GM12878 (cell line): ENCODE results near the gene ITGB5. TPM values are rescaled to one million over a fixed set of nuclear protein-coding genes. Genes with fewer than 3 reads are reported as not detected.

ENCODE experiments used
- ATAC-seq: fragments of 200-7000 bp; cut with Tn5 transposase; 3 replicates; pipeline ENCODE4 v1.9.1; 2020; ENCODE audit warnings: mild to moderate bottlenecking, moderate library complexity
- BruUV-seq: library from RNA; stranded (reverse); fragments of 400-500 nt; replicated peaks from 2 replicates; lab custom pipeline; 2021; lab: Mats Ljungman, UMichigan
- CTCF ChIA-PET: fragments of 300-600 bp; sonication (Branson Sonifier 250); formaldehyde crosslinking; extraction: SDS; loops from one replicate; lab custom pipeline; 2021; ENCODE audit warnings: inconsistent platforms; lab: Yijun Ruan, JAX
- POLR2A ChIA-PET: fragments of 350-600 bp; formaldehyde crosslinking; extraction: SDS; loops from one replicate; lab custom pipeline; 2021; ENCODE audit warnings: inconsistent platforms; lab: Charles Lee
- RAD21 ChIA-PET: fragments of 300-600 bp; sonication (Branson Sonifier 250); formaldehyde crosslinking; loops from one replicate; lab custom pipeline; 2023; ENCODE audit warnings: antibody characterized with exemption; ENCODE audit not compliant: unreplicated experiment; lab: Charles Lee
- SMC1A ChIA-PET: fragments of 300-600 bp; sonication (Branson Sonifier 250); formaldehyde crosslinking; loops from one replicate; lab custom pipeline; 2023; ENCODE audit not compliant: unreplicated experiment, uncharacterized antibody; lab: Charles Lee
- DNase-seq: peaks from one replicate; pipeline ENCODE4 v3.0.0-alpha.2; 2011; ENCODE audit warnings: low read depth, low spot score
- FAIRE-seq: peaks from 3 replicates; lab custom pipeline; 2011; peaks lifted over from hg19 to GRCh38; lab: Jason Lieb, UNC
- H2AFZ ChIP-seq: 2 replicates; pipeline ENCODE4 v1.6.0; 2011; ENCODE audit warnings: low read depth, low read length, control low read depth; ENCODE audit not compliant: control insufficient read depth
- H3K27ac ChIP-seq: 2 replicates; pipeline ENCODE4 v1.5.1; 2011; ENCODE audit warnings: control low read depth; ENCODE audit not compliant: control insufficient read depth, insufficient read depth
- H3K27me3 ChIP-seq, 2 experiments: replicated peaks in 1 of 2; 2 replicates each; pipeline versions ENCODE4 v1.6.0 to v1.6.1; 2011; ENCODE audit warnings: low read length in 1 of 2; ENCODE audit not compliant: control insufficient read depth in 2 of 2, insufficient read depth in 2 of 2
- H3K36me3 ChIP-seq, 2 experiments: 2 replicates each; pipeline ENCODE4 v1.5.1; 2011; ENCODE audit warnings: low read length in 1 of 2; ENCODE audit not compliant: control insufficient read depth in 2 of 2, insufficient read depth in 2 of 2
- H3K4me1 ChIP-seq: 2 replicates; pipeline ENCODE4 v1.6.1; 2011; ENCODE audit warnings: mild to moderate bottlenecking, low read length, moderate library complexity, mixed read lengths; ENCODE audit not compliant: control insufficient read depth, insufficient read depth
- H3K4me2 ChIP-seq: 2 replicates; pipeline ENCODE4 v1.6.0; 2011; ENCODE audit warnings: control low read depth; ENCODE audit not compliant: control insufficient read depth, insufficient read depth
- H3K4me3 ChIP-seq: fragments of 200-600 bp; sonication (generic); 2 replicates; pipeline ENCODE4 v1.5.1; 2016
- H3K79me2 ChIP-seq: 2 replicates; pipeline ENCODE4 v1.6.0; 2011; ENCODE audit warnings: low read length; ENCODE audit not compliant: control insufficient read depth, insufficient read depth
- H3K9ac ChIP-seq: 2 replicates; pipeline ENCODE4 v1.8.0; 2011; ENCODE audit warnings: low read length, control low read depth, mixed read lengths; ENCODE audit not compliant: control insufficient read depth, insufficient read depth
- H3K9me3 ChIP-seq: replicated peaks from 3 replicates; pipeline ENCODE4 v1.5.1; 2011; ENCODE audit warnings: mild to moderate bottlenecking, low read length; ENCODE audit not compliant: control insufficient read depth, insufficient read depth
- H4K20me1 ChIP-seq: 2 replicates; pipeline ENCODE4 v1.6.0; 2011; ENCODE audit not compliant: control insufficient read depth, insufficient read depth
- EZH2 ChIP-seq: IDR thresholded peaks from 2 replicates; pipeline ENCODE4 v1.6.1; 2012; ENCODE audit warnings: low read depth, mild to moderate bottlenecking, control low read depth, inconsistent platforms, low read length, borderline replicate concordance; ENCODE audit not compliant: control insufficient read depth
- FOXM1 ChIP-seq: IDR thresholded peaks from 2 replicates; pipeline ENCODE4 v1.6.1; 2012; ENCODE audit warnings: low read depth, mild to moderate bottlenecking, inconsistent platforms, low read length, moderate library complexity
- JUND ChIP-seq: IDR thresholded peaks from 2 replicates; pipeline ENCODE4 v1.6.1; 2012; ENCODE audit warnings: low read depth, mild to moderate bottlenecking, low read length, improper control_type of control experiment, moderate library complexity
- POLR2A ChIP-seq: IDR thresholded peaks from 2 replicates; pipeline ENCODE4 v1.6.1; 2011; ENCODE audit warnings: low read depth, mild to moderate bottlenecking, low read length
- RCOR1 ChIP-seq: conservative IDR thresholded peaks from 2 replicates; pipeline ENCODE4 v1.6.1; 2012; ENCODE audit warnings: low read depth, low read length, improper control_type of control experiment
- SIN3A ChIP-seq: IDR thresholded peaks from 2 replicates; pipeline ENCODE4 v1.6.1; 2012; ENCODE audit warnings: low read depth, low read length, improper control_type of control experiment
- SUPT20H ChIP-seq: IDR thresholded peaks from 2 replicates; pipeline ENCODE4 v1.6.1; 2011; ENCODE audit warnings: low read depth, mild to moderate bottlenecking, low read length, moderate library complexity, borderline replicate concordance; ENCODE audit not compliant: control insufficient read depth
- WGBS: methylation state at CpG from one replicate; pipeline ENCODE4 v1.1.6; 2016; ENCODE audit warnings: low lambda C conversion rate; ENCODE audit not compliant: insufficient replicate concordance, insufficient coverage; ENCODE audit errors: missing lambda C conversion rate; 5-methylcytosine and 5-hydroxymethylcytosine counted together
- in situ Hi-C: fragments of 300-500 bp; cut with MboI; formaldehyde crosslinking; loops from 9 replicates; pipeline ENCODE4 v1.14.3; 2018; ENCODE audit warnings: mixed read lengths
- intact Hi-C: fragments of 100-400 bp; cut with micrococcal nuclease; formaldehyde crosslinking; loops from one replicate; pipeline ENCODE4 v1.14.2; 2022; ENCODE audit not compliant: unreplicated experiment
- polyA plus RNA-seq, 11 experiments: library from polyadenylated mRNA; depleted of rRNA in 4 of 11; unstranded in 6 of 11; stranded (reverse) in 5 of 11; fragments of >200 nt; fragmentation: Nextera tagmentation in 4 of 11; fragmentation: Illumina TruSeq in 1 of 11; extraction: Ambion mirVana in 4 of 11; extraction: Trizol in 1 of 11; gene quantifications; 1 replicate in 1 of 11; 2 replicates in 10 of 11; pipeline versions ENCODE4 v1.2.1 to v1.2.3, GENCODE V29; 2011 to 2016; ENCODE audit warnings: inconsistent platforms in 2 of 11, missing spikeins in 2 of 11, low read depth in 1 of 11
- total RNA-seq, 4 experiments: library from RNA; depleted of rRNA in 3 of 4; stranded (reverse); fragments of >200 nt in 3 of 4; fragmentation: Illumina TruSeq in 1 of 4; extraction: Trizol in 1 of 4; gene quantifications; 2 replicates each; pipeline versions ENCODE4 v1.2.1 to v1.2.3, GENCODE V29; 2013 to 2021
- TF ChIP-seq, protein P1 (sequence below): fragments of 450-650 bp; IDR thresholded peaks from 2 replicates; pipeline ENCODE4 v1.6.1; 2018; ENCODE audit warnings: borderline replicate concordance, mild to moderate bottlenecking; ENCODE audit not compliant: partially characterized antibody
- TF ChIP-seq, protein P2 (sequence below): IDR thresholded peaks from 2 replicates; pipeline ENCODE4 v1.6.1; 2012; ENCODE audit warnings: mild to moderate bottlenecking, low read depth, low read length

The ITGB5 gene
- total and polyA plus RNA-seq, 10 of the 15 experiments (the other 5 are each of a cell fraction or from before 2014, with no cell fraction given), result 0.05 to 10.0 (median 0.83) TPM; not detected in 2

DNA sequence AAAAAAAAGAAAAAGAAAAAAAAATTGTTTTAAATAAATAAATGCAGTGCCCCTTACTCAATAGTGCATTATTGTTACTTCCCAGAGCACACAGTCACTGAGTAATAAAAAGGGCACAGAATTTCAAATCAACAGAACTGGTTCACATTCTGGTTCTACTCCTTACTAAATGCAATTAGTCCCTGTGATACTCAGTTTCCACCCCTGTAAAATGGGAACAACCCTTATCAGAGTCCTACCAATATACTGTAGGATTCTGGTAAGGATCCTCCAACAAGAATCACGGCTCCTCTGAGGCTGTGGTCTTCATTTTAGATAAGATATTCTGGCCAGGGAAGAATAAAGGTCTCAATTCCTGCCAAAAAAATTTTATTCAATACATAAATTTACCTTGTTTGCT is 50.7 kb downstream of the ITGB5 start:
- SMC1A ChIA-PET, result no interaction called here
- no peak overlapping the region for H2AFZ ChIP-seq

More for the DNA sequence above, 50.7 kb downstream of the ITGB5 start:
- ChIA-PET RAD21 (interaction anchor here (1.2 to 2.2 kb wide), 4 partner anchors 22 to 66 kb away, joined by 3 to 8 read pairs (median 4); no protein-coding TSS in a partner anchor), POLR2A (no interaction called here), CTCF (interaction anchor here (1.2 to 1.9 kb wide), 2 partner anchors 65 to 186 kb away, joined by 3 to 7 read pairs; no protein-coding TSS in a partner anchor)
- Histone ChIP-seq H4K20me1 (no peaks in the 10 kb centered on the region), H3K27ac (no peak overlapping the region), H3K4me2 (no peak overlapping the region), H3K27me3 (no peaks in the 10 kb centered on the region), H3K9me3 (no peaks in the 10 kb centered on the region), H3K9ac (no peak overlapping the region), H3K36me3 (no peaks in the 10 kb centered on the region), H3K4me1 (peaks cover 14% of the 10 kb centered on the region), H3K79me2 (no peaks in the 10 kb centered on the region), H3K4me3 (no peak overlapping the region)
- ATAC-seq (no peak), DNase-seq (no peak), FAIRE-seq (no peak)
- no TSS peak for BruUV-seq
- in situ Hi-C loops, result no loop called here
- no peak for TF ChIP-seq SUPT20H
- no peak for TF ChIP-seq JUND
- TF ChIP-seq, protein P1, sequence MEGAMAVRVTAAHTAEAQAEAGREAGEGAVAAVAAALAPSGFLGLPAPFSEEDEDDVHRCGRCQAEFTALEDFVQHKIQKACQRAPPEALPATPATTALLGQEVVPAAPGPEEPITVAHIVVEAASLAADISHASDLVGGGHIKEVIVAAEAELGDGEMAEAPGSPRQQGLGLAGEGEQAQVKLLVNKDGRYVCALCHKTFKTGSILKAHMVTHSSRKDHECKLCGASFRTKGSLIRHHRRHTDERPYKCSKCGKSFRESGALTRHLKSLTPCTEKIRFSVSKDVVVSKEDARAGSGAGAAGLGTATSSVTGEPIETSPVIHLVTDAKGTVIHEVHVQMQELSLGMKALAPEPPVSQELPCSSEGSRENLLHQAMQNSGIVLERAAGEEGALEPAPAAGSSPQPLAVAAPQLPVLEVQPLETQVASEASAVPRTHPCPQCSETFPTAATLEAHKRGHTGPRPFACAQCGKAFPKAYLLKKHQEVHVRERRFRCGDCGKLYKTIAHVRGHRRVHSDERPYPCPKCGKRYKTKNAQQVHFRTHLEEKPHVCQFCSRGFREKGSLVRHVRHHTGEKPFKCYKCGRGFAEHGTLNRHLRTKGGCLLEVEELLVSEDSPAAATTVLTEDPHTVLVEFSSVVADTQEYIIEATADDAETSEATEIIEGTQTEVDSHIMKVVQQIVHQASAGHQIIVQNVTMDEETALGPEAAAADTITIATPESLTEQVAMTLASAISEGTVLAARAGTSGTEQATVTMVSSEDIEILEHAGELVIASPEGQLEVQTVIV, result no peak
- no peak for TF ChIP-seq RCOR1
- no peak for TF ChIP-seq FOXM1
- TF ChIP-seq, protein P2, sequence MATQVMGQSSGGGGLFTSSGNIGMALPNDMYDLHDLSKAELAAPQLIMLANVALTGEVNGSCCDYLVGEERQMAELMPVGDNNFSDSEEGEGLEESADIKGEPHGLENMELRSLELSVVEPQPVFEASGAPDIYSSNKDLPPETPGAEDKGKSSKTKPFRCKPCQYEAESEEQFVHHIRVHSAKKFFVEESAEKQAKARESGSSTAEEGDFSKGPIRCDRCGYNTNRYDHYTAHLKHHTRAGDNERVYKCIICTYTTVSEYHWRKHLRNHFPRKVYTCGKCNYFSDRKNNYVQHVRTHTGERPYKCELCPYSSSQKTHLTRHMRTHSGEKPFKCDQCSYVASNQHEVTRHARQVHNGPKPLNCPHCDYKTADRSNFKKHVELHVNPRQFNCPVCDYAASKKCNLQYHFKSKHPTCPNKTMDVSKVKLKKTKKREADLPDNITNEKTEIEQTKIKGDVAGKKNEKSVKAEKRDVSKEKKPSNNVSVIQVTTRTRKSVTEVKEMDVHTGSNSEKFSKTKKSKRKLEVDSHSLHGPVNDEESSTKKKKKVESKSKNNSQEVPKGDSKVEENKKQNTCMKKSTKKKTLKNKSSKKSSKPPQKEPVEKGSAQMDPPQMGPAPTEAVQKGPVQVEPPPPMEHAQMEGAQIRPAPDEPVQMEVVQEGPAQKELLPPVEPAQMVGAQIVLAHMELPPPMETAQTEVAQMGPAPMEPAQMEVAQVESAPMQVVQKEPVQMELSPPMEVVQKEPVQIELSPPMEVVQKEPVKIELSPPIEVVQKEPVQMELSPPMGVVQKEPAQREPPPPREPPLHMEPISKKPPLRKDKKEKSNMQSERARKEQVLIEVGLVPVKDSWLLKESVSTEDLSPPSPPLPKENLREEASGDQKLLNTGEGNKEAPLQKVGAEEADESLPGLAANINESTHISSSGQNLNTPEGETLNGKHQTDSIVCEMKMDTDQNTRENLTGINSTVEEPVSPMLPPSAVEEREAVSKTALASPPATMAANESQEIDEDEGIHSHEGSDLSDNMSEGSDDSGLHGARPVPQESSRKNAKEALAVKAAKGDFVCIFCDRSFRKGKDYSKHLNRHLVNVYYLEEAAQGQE, result no peak
- no peak for TF ChIP-seq POLR2A
- no peak for TF ChIP-seq EZH2
- TF ChIP-seq SIN3A, result no peak
- 95% methylated on average over 1 of the region's 1 CpG for WGBS
- intact Hi-C loops, result no loop called here
